ENCODE measurements around the gene AFP.

The AFP gene

DNA sequence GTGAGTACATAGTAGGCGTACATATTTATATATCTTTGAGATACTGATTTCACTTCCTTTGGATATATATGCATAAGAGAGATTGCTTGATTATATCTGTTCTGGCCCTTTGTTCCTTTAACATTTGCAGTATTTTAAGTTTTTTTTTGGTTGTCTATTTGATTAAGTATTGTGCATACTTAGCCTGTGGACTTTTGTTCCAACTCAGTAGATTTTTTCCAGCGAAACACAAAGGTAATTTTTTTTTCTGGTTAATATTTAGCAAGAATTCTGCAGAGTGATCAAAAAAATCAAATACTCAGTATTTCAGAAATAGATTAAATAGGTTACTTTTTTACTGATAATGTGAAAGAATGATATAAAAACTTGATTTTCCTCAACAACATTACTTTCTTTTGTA, 45.3 kb downstream of the AFP start, which contains the start of gene AFM:
Gene AFM, plus strand, starts transcription at position 388 of the 400 bp plus-strand sequence. CDS start 31 bp downstream, outside the sequence.
- peaks cover 15% of the 10 kb centered on the region for H3K27me3 ChIP-seq (ENCODE audit: control insufficient read depth, insufficient read depth, low read length)
- no peak within 1 kb of the TSS for H3K4me3 ChIP-seq (ENCODE audit: low read length)
- no peaks in the 10 kb centered on the region for H3K4me1 ChIP-seq (ENCODE audit: control insufficient read depth, insufficient read depth, low read length)
- no peaks in the 10 kb centered on the region for H3K9me3 ChIP-seq (replicated peaks; ENCODE audit: low read length)
- no peak within 1 kb of the TSS for H3K9ac ChIP-seq (ENCODE audit: low read depth, low read length)
- no peak within 1 kb of the TSS for H3K4me2 ChIP-seq (ENCODE audit: low read length)
- H3K36me3 ChIP-seq (ENCODE audit: insufficient read depth, low read length): no peaks in the 10 kb centered on the region

- no peaks in the 10 kb centered on the region for H3K36me3 ChIP-seq (ENCODE audit: insufficient read depth, low read length)
- H3K9ac ChIP-seq (ENCODE audit: low read depth, low read length): no peak overlapping the region
- peaks cover 14% of the 10 kb centered on the region for H3K27me3 ChIP-seq (ENCODE audit: control insufficient read depth, insufficient read depth, low read length)
- H3K4me2 ChIP-seq (ENCODE audit: low read length): no peak overlapping the region
- H3K4me3 ChIP-seq (ENCODE audit: low read length): no peak overlapping the region
- no peaks in the 10 kb centered on the region for H3K4me1 ChIP-seq (ENCODE audit: control insufficient read depth, insufficient read depth, low read length)
- no peaks in the 10 kb centered on the region for H3K9me3 ChIP-seq (replicated peaks; ENCODE audit: low read length)
These were observed 49.1 kb downstream of the AFP start for GRCh38 chr4:73485085-73485484.

- Histone ChIP-seq H3K27me3 (ENCODE audit: control insufficient read depth, insufficient read depth, low read length) (peaks cover 14% of the 10 kb centered on the region), H3K4me3 (ENCODE audit: low read length) (no peak overlapping the region)
These were observed 49.6 kb downstream of the AFP start for GRCh38 chr4:73485596-73485995.

DNA sequence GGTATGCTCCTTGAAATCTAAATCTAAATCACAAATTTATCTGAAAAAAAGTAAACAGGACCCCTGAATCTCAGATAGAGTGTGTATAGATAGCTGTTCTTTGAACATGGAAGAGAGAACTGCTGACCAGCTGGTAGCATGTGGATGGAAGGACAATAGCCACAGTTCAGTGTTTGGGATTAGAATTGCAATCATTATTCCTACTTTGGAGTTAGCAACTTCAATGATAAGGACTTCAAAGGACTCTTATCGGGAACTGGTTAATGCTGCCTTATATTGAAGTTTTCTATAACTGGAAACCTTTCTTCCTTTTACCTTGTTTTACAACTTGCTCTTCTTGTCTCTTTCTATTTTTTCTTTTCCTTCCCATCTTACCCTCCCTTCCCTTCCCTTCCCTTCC, 50.5 kb downstream of the AFP start:
- H3K9ac ChIP-seq (ENCODE audit: low read depth, low read length): no peak overlapping the region
- H3K9me3 ChIP-seq (replicated peaks; ENCODE audit: low read length): no peaks in the 10 kb centered on the region
- no peaks in the 10 kb centered on the region for H3K36me3 ChIP-seq (ENCODE audit: insufficient read depth, low read length)
- peaks cover 17% of the 10 kb centered on the region for H3K27me3 ChIP-seq (ENCODE audit: control insufficient read depth, insufficient read depth, low read length)
- no peak overlapping the region for H3K4me2 ChIP-seq (ENCODE audit: low read length)
- no peaks in the 10 kb centered on the region for H3K4me1 ChIP-seq (ENCODE audit: control insufficient read depth, insufficient read depth, low read length)
- H3K4me3 ChIP-seq (ENCODE audit: low read length): no peak overlapping the region

More at GRCh38 chr4:73485596-73485995, 49.6 kb downstream of the AFP start:
- H3K9me3 ChIP-seq (replicated peaks; ENCODE audit: low read length): no peaks in the 10 kb centered on the region
- H3K4me1 ChIP-seq (ENCODE audit: control insufficient read depth, insufficient read depth, low read length): no peaks in the 10 kb centered on the region
- no peaks in the 10 kb centered on the region for H3K36me3 ChIP-seq (ENCODE audit: insufficient read depth, low read length)
- H3K4me2 ChIP-seq (ENCODE audit: low read length): no peak overlapping the region
- no peak overlapping the region for H3K9ac ChIP-seq (ENCODE audit: low read depth, low read length)

GRCh38 chr4:73487233-73487632, 51.2 kb downstream of the AFP start:
- H3K4me1 ChIP-seq (ENCODE audit: control insufficient read depth, insufficient read depth, low read length): no peaks in the 10 kb centered on the region
- no peak overlapping the region for H3K4me2 ChIP-seq (ENCODE audit: low read length)
- no peak overlapping the region for H3K9ac ChIP-seq (ENCODE audit: low read depth, low read length)
- no peaks in the 10 kb centered on the region for H3K9me3 ChIP-seq (replicated peaks; ENCODE audit: low read length)
- H3K36me3 ChIP-seq (ENCODE audit: insufficient read depth, low read length): no peaks in the 10 kb centered on the region
- H3K27me3 ChIP-seq (ENCODE audit: control insufficient read depth, insufficient read depth, low read length): peaks cover 15% of the 10 kb centered on the region
- no peak overlapping the region for H3K4me3 ChIP-seq (ENCODE audit: low read length)

- Histone ChIP-seq H3K4me3 (ENCODE audit: low read length) (peak overlapping the region; percentile 39), H3K9ac (ENCODE audit: low read depth, low read length) (peak overlapping the region; percentile 56), H3K4me1 (ENCODE audit: control insufficient read depth, insufficient read depth, low read length) (no peaks in the 10 kb centered on the region), H3K36me3 (ENCODE audit: insufficient read depth, low read length) (no peaks in the 10 kb centered on the region), H3K9me3 (replicated peaks; ENCODE audit: low read length) (no peaks in the 10 kb centered on the region), H3K27me3 (ENCODE audit: control insufficient read depth, insufficient read depth, low read length) (no peaks in the 10 kb centered on the region), H3K4me2 (ENCODE audit: low read length) (peak overlapping the region; percentile 67)
These were observed 64.2 kb downstream of the AFP start for GRCh38 chr4:73499996-73500765.

- no peaks in the 10 kb centered on the region for H3K9me3 ChIP-seq (replicated peaks; ENCODE audit: low read length)
- no peak overlapping the region for H3K4me3 ChIP-seq (ENCODE audit: low read length)
- H3K9ac ChIP-seq (ENCODE audit: low read depth, low read length): no peak overlapping the region
- no peaks in the 10 kb centered on the region for H3K27me3 ChIP-seq (ENCODE audit: control insufficient read depth, insufficient read depth, low read length)
- H3K4me1 ChIP-seq (ENCODE audit: control insufficient read depth, insufficient read depth, low read length): no peaks in the 10 kb centered on the region
- H3K36me3 ChIP-seq (ENCODE audit: insufficient read depth, low read length): no peaks in the 10 kb centered on the region
- no peak overlapping the region for H3K4me2 ChIP-seq (ENCODE audit: low read length)
These were observed 65.7 kb downstream of the AFP start for GRCh38 chr4:73501664-73502265.

GRCh38 chr4:73505567-73505966, 69.5 kb downstream of the AFP start:
- no peaks in the 10 kb centered on the region for H3K27me3 ChIP-seq (ENCODE audit: control insufficient read depth, insufficient read depth, low read length)
- H3K9me3 ChIP-seq (replicated peaks; ENCODE audit: low read length): no peaks in the 10 kb centered on the region
- no peaks in the 10 kb centered on the region for H3K36me3 ChIP-seq (ENCODE audit: insufficient read depth, low read length)
- no peak overlapping the region for H3K9ac ChIP-seq (ENCODE audit: low read depth, low read length)
- H3K4me2 ChIP-seq (ENCODE audit: low read length): no peak overlapping the region
- no peaks in the 10 kb centered on the region for H3K4me1 ChIP-seq (ENCODE audit: control insufficient read depth, insufficient read depth, low read length)
- no peak overlapping the region for H3K4me3 ChIP-seq (ENCODE audit: low read length)
